K562 (cell line): ENCODE measurements around the gene HNRNPF. TPM values are rescaled to one million over a fixed set of nuclear protein-coding genes. Genes with fewer than 3 reads are reported as not detected.

Experiments used
- FIP1L1 ChIP-seq: fragments of 200-400 bp; formaldehyde crosslinking; IDR thresholded peaks from 2 replicates; pipeline ENCODE4 v1.6.1; 2018; ENCODE audit warnings: mild to moderate bottlenecking, low read depth, low read length; ENCODE audit not compliant: poor library complexity, severe bottlenecking
- FOXP1 ChIP-seq: sonication (generic); formaldehyde crosslinking; IDR thresholded peaks from 2 replicates; pipeline ENCODE4 v1.8.0; 2022; ENCODE audit warnings: mild to moderate bottlenecking, missing genetic modification reagents
- KDM5B ChIP-seq: fragments of 200-600 bp; sonication (generic); IDR thresholded peaks from 2 replicates; pipeline ENCODE4 v1.6.1; 2012; ENCODE audit warnings: low read depth, mild to moderate bottlenecking, moderate library complexity, low read length, control low read depth, inconsistent platforms; ENCODE audit not compliant: insufficient replicate concordance
- KLF6 ChIP-seq: fragments of 250-450 bp; sonication (Bioruptor Pico); IDR thresholded peaks from 2 replicates; pipeline ENCODE4 v1.4.0; 2020; ENCODE audit warnings: mild to moderate bottlenecking, moderate library complexity, borderline replicate concordance
- OTX1 ChIP-seq: fragments of 450-650 bp; formaldehyde crosslinking; IDR thresholded peaks from 2 replicates; pipeline ENCODE4 v1.4.0; 2022; ENCODE audit warnings: mild to moderate bottlenecking
- PCBP1 ChIP-seq: fragments of 200-400 bp; formaldehyde crosslinking; IDR thresholded peaks from 2 replicates; pipeline ENCODE4 v1.6.1; 2018; ENCODE audit warnings: mild to moderate bottlenecking, low read depth, low read length; ENCODE audit not compliant: poor library complexity, severe bottlenecking
- PHF8 ChIP-seq: fragments of 200-600 bp; sonication (generic); IDR thresholded peaks from 2 replicates; pipeline ENCODE4 v1.6.1; 2012; ENCODE audit warnings: mixed run types, mild to moderate bottlenecking, inconsistent platforms, low read length, moderate library complexity, borderline replicate concordance
- POLR2B ChIP-seq: fragments of 450-650 bp; IDR thresholded peaks from 2 replicates; pipeline ENCODE4 v1.6.1; 2018; ENCODE audit warnings: low read depth; ENCODE audit not compliant: partially characterized antibody
- RFX5 ChIP-seq: IDR thresholded peaks from 2 replicates; pipeline ENCODE4 v1.6.1; 2011; ENCODE audit warnings: low read depth, mild to moderate bottlenecking, improper control_type of control experiment, low read length
- SIN3A ChIP-seq, 2 experiments: fragments of 150-350 bp in 1 of 2; IDR thresholded peaks; 2 replicates each; pipeline ENCODE4 v1.6.1; 2011 to 2016; ENCODE audit warnings: borderline replicate concordance in 2 of 2, low read depth in 2 of 2, low read length in 2 of 2, mild to moderate bottlenecking in 2 of 2, moderate library complexity in 2 of 2; ENCODE audit not compliant: control insufficient read depth in 1 of 2
- SMAD1 ChIP-seq: fragments of 150-350 bp; IDR thresholded peaks from 2 replicates; pipeline ENCODE4 v1.6.1; 2014; ENCODE audit warnings: low read length, low read depth; ENCODE audit not compliant: partially characterized antibody
- ZNF174 ChIP-seq: fragments of 250-450 bp; sonication (Bioruptor Pico); IDR thresholded peaks from 2 replicates; pipeline ENCODE4 v1.4.0; 2020; ENCODE audit warnings: mild to moderate bottlenecking
- ZNF311 ChIP-seq: fragments of 250-450 bp; sonication (Bioruptor Pico); IDR thresholded peaks from 2 replicates; pipeline ENCODE4 v1.4.0; 2020; ENCODE audit warnings: mild to moderate bottlenecking, moderate library complexity
- polyA plus RNA-seq, 8 experiments: library from polyadenylated mRNA; depleted of rRNA in 4 of 8; stranded (reverse) in 5 of 8; unstranded in 3 of 8; fragments of >200 nt; fragmentation: Nextera tagmentation in 2 of 8; fragmentation: Illumina TruSeq in 1 of 8; extraction: Ambion mirVana in 2 of 8; extraction: Trizol in 1 of 8; gene quantifications; 2 replicates each; pipeline versions ENCODE4 v1.2.1 to v1.2.3, GENCODE V29; 2011 to 2014; ENCODE audit warnings: inconsistent platforms in 1 of 8, missing spikeins in 1 of 8
- total RNA-seq, 7 experiments: library from RNA; depleted of rRNA in 6 of 7; stranded (reverse); fragments of >200 nt in 6 of 7; fragmentation: Illumina TruSeq in 2 of 7; extraction: Trizol in 2 of 7; gene quantifications; 2 replicates each; pipeline versions ENCODE4 v1.2.1 to v1.2.3, GENCODE V29; 2011 to 2021; ENCODE audit warnings: low replicate concordance in 1 of 7
- TF ChIP-seq, protein P1 (sequence below), 2 experiments: fragments of 150-350 bp in 1 of 2; IDR thresholded peaks; 2 replicates each; pipeline ENCODE4 v1.6.1; 2012 to 2016; ENCODE audit warnings: low read depth in 2 of 2, low read length in 2 of 2, mild to moderate bottlenecking in 1 of 2, moderate library complexity in 1 of 2
- TF ChIP-seq, protein P2 (sequence below): fragments of 250-450 bp; sonication (Bioruptor Pico); IDR thresholded peaks from 2 replicates; pipeline ENCODE4 v1.9.0; 2021; ENCODE audit warnings: mild to moderate bottlenecking, inconsistent platforms
- TF ChIP-seq, protein P3 (sequence below): fragments of 450-650 bp; formaldehyde crosslinking; IDR thresholded peaks from 2 replicates; pipeline ENCODE4 v1.4.0; 2020; ENCODE audit warnings: mild to moderate bottlenecking, moderate library complexity
- TF ChIP-seq, protein P4 (sequence below): fragments of 250-450 bp; sonication (Bioruptor Pico); IDR thresholded peaks from 2 replicates; pipeline ENCODE4 v1.8.0; 2022; ENCODE audit warnings: inconsistent platforms

Gene HNRNPF
- total and polyA plus RNA-seq, 9 of the 15 experiments (the other 6 are each of a cell fraction or from before 2014, with no cell fraction given): 192 to 489 (median 416) TPM

DNA sequence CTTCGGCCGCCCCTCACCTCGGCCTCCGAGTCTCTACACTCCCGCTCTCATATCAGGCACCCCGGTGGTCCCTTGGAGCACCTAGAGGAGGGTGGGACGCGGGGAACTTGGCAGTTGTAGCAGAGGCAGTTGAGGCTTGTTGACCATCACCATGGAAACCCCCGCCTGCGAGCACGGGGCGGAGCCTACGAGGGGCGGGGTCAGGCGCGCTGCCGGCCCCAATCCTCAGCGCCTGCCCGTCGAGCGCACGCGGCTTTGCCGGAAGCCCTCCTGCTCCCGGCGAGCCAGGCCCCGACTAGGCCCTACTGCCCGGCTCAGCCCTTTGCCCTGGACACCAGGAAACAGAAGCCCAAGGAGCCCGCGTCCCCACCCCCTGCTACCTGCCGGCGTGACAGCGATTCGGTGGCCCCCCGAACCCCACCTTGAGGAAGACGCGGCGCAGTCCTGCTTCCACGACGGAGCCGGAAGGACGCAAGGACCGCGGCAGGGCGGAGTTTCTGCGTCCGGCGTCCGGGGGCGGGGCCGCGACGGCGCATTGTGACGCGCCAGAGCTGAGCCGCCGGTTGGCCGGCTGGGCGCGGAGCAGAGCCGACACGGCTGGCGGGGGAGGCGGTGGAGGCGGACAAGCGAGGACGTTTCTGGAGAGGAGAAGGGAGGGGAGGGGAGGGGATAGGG, at the start of gene HNRNPF (continued):
- TF ChIP-seq, protein P1, sequence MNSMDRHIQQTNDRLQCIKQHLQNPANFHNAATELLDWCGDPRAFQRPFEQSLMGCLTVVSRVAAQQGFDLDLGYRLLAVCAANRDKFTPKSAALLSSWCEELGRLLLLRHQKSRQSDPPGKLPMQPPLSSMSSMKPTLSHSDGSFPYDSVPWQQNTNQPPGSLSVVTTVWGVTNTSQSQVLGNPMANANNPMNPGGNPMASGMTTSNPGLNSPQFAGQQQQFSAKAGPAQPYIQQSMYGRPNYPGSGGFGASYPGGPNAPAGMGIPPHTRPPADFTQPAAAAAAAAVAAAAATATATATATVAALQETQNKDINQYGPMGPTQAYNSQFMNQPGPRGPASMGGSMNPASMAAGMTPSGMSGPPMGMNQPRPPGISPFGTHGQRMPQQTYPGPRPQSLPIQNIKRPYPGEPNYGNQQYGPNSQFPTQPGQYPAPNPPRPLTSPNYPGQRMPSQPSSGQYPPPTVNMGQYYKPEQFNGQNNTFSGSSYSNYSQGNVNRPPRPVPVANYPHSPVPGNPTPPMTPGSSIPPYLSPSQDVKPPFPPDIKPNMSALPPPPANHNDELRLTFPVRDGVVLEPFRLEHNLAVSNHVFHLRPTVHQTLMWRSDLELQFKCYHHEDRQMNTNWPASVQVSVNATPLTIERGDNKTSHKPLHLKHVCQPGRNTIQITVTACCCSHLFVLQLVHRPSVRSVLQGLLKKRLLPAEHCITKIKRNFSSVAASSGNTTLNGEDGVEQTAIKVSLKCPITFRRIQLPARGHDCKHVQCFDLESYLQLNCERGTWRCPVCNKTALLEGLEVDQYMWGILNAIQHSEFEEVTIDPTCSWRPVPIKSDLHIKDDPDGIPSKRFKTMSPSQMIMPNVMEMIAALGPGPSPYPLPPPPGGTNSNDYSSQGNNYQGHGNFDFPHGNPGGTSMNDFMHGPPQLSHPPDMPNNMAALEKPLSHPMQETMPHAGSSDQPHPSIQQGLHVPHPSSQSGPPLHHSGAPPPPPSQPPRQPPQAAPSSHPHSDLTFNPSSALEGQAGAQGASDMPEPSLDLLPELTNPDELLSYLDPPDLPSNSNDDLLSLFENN (IDR thresholded peaks at IDR 0.05; ENCODE audit: low read depth in 2 of 2, low read length in 2 of 2): no peak; a peak in 1 of 4 replicates
- TF ChIP-seq SIN3A (IDR thresholded peaks at IDR 0.05; ENCODE audit: borderline replicate concordance in 2 of 2, control insufficient read depth in 1 of 2, low read depth in 2 of 2, low read length in 2 of 2) (peak; percentile 92 to 97), SMAD1 (no peak), FOXP1 (CRISPR knock-in tag) (peak; percentile 82), KDM5B (peak; percentile 44), PHF8 (peak; percentile 87), POLR2B (peak; percentile 93), OTX1 (CRISPR knock-in tag) (0 out of 2 replicates have a peak, but pooled peaks have one; percentile 30), RFX5 (no peak), KLF6 (CRISPR knock-in tag) (peak; percentile 85; the same call in 1 of the 2 replicates), PCBP1 (peak; percentile 65), ZNF174 (no peak), FIP1L1 (peak; percentile 92), ZNF311 (0 out of 2 replicates have a peak, but pooled peaks have one; percentile 22)
- TF ChIP-seq, protein P2, sequence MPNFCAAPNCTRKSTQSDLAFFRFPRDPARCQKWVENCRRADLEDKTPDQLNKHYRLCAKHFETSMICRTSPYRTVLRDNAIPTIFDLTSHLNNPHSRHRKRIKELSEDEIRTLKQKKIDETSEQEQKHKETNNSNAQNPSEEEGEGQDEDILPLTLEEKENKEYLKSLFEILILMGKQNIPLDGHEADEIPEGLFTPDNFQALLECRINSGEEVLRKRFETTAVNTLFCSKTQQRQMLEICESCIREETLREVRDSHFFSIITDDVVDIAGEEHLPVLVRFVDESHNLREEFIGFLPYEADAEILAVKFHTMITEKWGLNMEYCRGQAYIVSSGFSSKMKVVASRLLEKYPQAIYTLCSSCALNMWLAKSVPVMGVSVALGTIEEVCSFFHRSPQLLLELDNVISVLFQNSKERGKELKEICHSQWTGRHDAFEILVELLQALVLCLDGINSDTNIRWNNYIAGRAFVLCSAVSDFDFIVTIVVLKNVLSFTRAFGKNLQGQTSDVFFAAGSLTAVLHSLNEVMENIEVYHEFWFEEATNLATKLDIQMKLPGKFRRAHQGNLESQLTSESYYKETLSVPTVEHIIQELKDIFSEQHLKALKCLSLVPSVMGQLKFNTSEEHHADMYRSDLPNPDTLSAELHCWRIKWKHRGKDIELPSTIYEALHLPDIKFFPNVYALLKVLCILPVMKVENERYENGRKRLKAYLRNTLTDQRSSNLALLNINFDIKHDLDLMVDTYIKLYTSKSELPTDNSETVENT (CRISPR knock-in tag): 0 out of 2 replicates have a peak, but pooled peaks have one; percentile 13
- TF ChIP-seq, protein P3, sequence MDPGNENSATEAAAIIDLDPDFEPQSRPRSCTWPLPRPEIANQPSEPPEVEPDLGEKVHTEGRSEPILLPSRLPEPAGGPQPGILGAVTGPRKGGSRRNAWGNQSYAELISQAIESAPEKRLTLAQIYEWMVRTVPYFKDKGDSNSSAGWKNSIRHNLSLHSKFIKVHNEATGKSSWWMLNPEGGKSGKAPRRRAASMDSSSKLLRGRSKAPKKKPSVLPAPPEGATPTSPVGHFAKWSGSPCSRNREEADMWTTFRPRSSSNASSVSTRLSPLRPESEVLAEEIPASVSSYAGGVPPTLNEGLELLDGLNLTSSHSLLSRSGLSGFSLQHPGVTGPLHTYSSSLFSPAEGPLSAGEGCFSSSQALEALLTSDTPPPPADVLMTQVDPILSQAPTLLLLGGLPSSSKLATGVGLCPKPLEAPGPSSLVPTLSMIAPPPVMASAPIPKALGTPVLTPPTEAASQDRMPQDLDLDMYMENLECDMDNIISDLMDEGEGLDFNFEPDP (CRISPR knock-in tag): no peak
- TF ChIP-seq, protein P4, sequence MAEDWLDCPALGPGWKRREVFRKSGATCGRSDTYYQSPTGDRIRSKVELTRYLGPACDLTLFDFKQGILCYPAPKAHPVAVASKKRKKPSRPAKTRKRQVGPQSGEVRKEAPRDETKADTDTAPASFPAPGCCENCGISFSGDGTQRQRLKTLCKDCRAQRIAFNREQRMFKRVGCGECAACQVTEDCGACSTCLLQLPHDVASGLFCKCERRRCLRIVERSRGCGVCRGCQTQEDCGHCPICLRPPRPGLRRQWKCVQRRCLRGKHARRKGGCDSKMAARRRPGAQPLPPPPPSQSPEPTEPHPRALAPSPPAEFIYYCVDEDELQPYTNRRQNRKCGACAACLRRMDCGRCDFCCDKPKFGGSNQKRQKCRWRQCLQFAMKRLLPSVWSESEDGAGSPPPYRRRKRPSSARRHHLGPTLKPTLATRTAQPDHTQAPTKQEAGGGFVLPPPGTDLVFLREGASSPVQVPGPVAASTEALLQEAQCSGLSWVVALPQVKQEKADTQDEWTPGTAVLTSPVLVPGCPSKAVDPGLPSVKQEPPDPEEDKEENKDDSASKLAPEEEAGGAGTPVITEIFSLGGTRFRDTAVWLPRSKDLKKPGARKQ (CRISPR knock-in tag): no peak
